ENCODE data around the gene LDLRAD4. TPM values are rescaled to one million over a fixed set of nuclear protein-coding genes. Genes with fewer than 3 reads are reported as not detected.

LDLRAD4 gene
- total RNA-seq, 2 experiments from 2014 or later, result 34.3 to 35.7 TPM

- ATAC-seq (no peak), DNase-seq (no peak)
- Mint-ChIP-seq H3K36me3 (ENCODE audit: low read depth) (peaks cover 2% of the 10 kb centered on the region), H3K27me3 (ENCODE audit: low read depth) (no peaks in the 10 kb centered on the region), H3K9me3 (ENCODE audit: insufficient read depth) (no peaks in the 10 kb centered on the region), H3K4me3 (no peak overlapping the region), H3K4me1 (ENCODE audit: low read depth) (peaks cover 60% of the 10 kb centered on the region), H3K27ac (no peak overlapping the region)
- POLR2A ChIA-PET, result no interaction called here
- CTCF ChIA-PET, result interaction anchor here (0.6 to 4.7 kb wide), 3 partner anchors 19 to 224 kb away, joined by 3 to 19 read pairs (median 3); no protein-coding TSS in a partner anchor
Observed at GRCh38 chr18:13440277-13441248, 222.0 kb downstream of the LDLRAD4 start.

DNA sequence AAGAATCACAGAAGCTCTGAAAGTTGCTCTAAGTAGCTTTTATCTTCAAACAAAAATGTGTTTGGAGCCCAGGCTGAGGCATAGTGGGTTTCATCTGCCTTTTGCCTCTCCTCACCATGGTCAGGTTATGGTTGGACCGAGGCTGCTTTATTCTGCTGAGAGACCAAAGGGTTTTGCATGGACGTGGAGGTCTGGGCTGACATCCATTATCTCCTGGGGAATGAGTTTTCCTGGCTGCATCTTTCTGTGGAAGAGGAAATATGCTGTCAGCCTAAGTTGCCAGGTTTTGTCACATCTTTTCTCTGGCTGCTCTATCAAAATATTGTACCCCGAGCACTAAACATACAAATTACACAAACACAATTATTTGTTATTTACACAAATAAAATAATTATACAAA lies 223.2 kb downstream of the LDLRAD4 start:
- ChIA-PET POLR2A (no interaction called here), CTCF (interaction anchor here (4.7 kb wide), 1 partner anchor 225 kb away, joined by 19 read pairs; no protein-coding TSS in a partner anchor)
- Mint-ChIP-seq H3K9me3 (ENCODE audit: insufficient read depth) (no peaks in the 10 kb centered on the region), H3K4me1 (ENCODE audit: low read depth) (peaks cover 49% of the 10 kb centered on the region), H3K4me3 (no peak overlapping the region), H3K27ac (no peak overlapping the region), H3K27me3 (ENCODE audit: low read depth) (no peaks in the 10 kb centered on the region), H3K36me3 (ENCODE audit: low read depth) (peaks cover 2% of the 10 kb centered on the region)
- DNase-seq, result no peak
- no peak for ATAC-seq

GRCh38 chr18:13442451-13442850 lies 223.9 kb downstream of the LDLRAD4 start:
- Mint-ChIP-seq H3K27ac (no peak overlapping the region), H3K27me3 (ENCODE audit: low read depth) (no peaks in the 10 kb centered on the region), H3K9me3 (ENCODE audit: insufficient read depth) (no peaks in the 10 kb centered on the region), H3K4me3 (no peak overlapping the region), H3K36me3 (ENCODE audit: low read depth) (peaks cover 2% of the 10 kb centered on the region), H3K4me1 (ENCODE audit: low read depth) (peaks cover 42% of the 10 kb centered on the region)
- ATAC-seq (no peak), DNase-seq (no peak)
- ChIA-PET CTCF (no interaction called here), POLR2A (interaction anchor here (0.9 kb wide), 1 partner anchor 20 kb away, joined by 3 read pairs; no protein-coding TSS in a partner anchor)

GRCh38 chr18:13443552-13443951 lies 225.0 kb downstream of the LDLRAD4 start:
- H3K4me3 Mint-ChIP-seq, result no peak overlapping the region
- H3K27me3 Mint-ChIP-seq (ENCODE audit: low read depth), result no peaks in the 10 kb centered on the region
- ChIA-PET POLR2A (interaction anchor here (0.9 kb wide), 1 partner anchor 21 kb away, joined by 3 read pairs; no protein-coding TSS in a partner anchor), CTCF (no interaction called here)
- DNase-seq (no peak), ATAC-seq (no peak)
- no peaks in the 10 kb centered on the region for H3K9me3 Mint-ChIP-seq (ENCODE audit: insufficient read depth)
- peaks cover 2% of the 10 kb centered on the region for H3K36me3 Mint-ChIP-seq (ENCODE audit: low read depth)
- H3K27ac Mint-ChIP-seq, result no peak overlapping the region
- H3K4me1 Mint-ChIP-seq (ENCODE audit: low read depth), result peaks cover 31% of the 10 kb centered on the region

- H3K9me3 Mint-ChIP-seq (ENCODE audit: insufficient read depth), result no peaks in the 10 kb centered on the region
- ATAC-seq, result no peak
- ChIA-PET POLR2A (no interaction called here), CTCF (no interaction called here)
- H3K4me3 Mint-ChIP-seq, result no peak overlapping the region
- no peak for DNase-seq
- H3K27me3 Mint-ChIP-seq (ENCODE audit: low read depth), result no peaks in the 10 kb centered on the region
- peaks cover 2% of the 10 kb centered on the region for H3K36me3 Mint-ChIP-seq (ENCODE audit: low read depth)
- H3K4me1 Mint-ChIP-seq (ENCODE audit: low read depth), result peaks cover 21% of the 10 kb centered on the region
- no peak overlapping the region for H3K27ac Mint-ChIP-seq
Observed at GRCh38 chr18:13444430-13445240, 226.1 kb downstream of the LDLRAD4 start.

- no peak for DNase-seq
- CTCF ChIA-PET, result no interaction called here
- Mint-ChIP-seq H3K27ac (no peak overlapping the region), H3K36me3 (ENCODE audit: low read depth) (peaks cover 2% of the 10 kb centered on the region), H3K4me3 (no peak overlapping the region), H3K4me1 (ENCODE audit: low read depth) (peaks cover 16% of the 10 kb centered on the region), H3K27me3 (ENCODE audit: low read depth) (no peaks in the 10 kb centered on the region), H3K9me3 (ENCODE audit: insufficient read depth) (no peaks in the 10 kb centered on the region)
- ATAC-seq, result no peak
- POLR2A ChIA-PET, result no interaction called here
Observed at GRCh38 chr18:13445241-13445897, 226.8 kb downstream of the LDLRAD4 start.

DNA sequence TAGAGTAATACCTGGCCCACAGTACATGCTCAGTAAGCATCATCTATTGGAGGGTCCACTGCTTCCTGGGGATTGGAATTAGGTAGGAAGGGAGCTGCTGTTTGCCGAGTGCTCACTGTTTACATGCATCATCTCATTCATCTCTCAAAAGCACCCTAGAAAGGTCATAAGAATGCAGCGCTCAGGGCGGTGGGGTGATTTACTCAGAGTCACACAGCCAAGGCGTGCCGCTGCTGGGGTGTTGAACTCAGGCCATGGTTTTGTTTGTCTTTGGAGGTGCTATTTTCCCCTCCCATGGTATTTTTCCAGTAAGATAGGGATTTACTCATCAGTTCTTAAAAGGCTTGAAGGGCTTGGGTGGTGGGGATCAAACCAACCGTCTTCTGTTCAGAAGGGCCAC lies 227.5 kb downstream of the LDLRAD4 start:
- ATAC-seq (no peak), DNase-seq (no peak)
- Mint-ChIP-seq H3K4me3 (no peak overlapping the region), H3K9me3 (ENCODE audit: insufficient read depth) (no peaks in the 10 kb centered on the region), H3K27me3 (ENCODE audit: low read depth) (no peaks in the 10 kb centered on the region), H3K4me1 (ENCODE audit: low read depth) (peaks cover 23% of the 10 kb centered on the region), H3K27ac (no peak overlapping the region), H3K36me3 (ENCODE audit: low read depth) (peaks cover 2% of the 10 kb centered on the region)
- ChIA-PET POLR2A (no interaction called here), CTCF (interaction anchor here (1.0 kb wide), 1 partner anchor 12 kb away, joined by 3 read pairs; no protein-coding TSS in a partner anchor)

DNA sequence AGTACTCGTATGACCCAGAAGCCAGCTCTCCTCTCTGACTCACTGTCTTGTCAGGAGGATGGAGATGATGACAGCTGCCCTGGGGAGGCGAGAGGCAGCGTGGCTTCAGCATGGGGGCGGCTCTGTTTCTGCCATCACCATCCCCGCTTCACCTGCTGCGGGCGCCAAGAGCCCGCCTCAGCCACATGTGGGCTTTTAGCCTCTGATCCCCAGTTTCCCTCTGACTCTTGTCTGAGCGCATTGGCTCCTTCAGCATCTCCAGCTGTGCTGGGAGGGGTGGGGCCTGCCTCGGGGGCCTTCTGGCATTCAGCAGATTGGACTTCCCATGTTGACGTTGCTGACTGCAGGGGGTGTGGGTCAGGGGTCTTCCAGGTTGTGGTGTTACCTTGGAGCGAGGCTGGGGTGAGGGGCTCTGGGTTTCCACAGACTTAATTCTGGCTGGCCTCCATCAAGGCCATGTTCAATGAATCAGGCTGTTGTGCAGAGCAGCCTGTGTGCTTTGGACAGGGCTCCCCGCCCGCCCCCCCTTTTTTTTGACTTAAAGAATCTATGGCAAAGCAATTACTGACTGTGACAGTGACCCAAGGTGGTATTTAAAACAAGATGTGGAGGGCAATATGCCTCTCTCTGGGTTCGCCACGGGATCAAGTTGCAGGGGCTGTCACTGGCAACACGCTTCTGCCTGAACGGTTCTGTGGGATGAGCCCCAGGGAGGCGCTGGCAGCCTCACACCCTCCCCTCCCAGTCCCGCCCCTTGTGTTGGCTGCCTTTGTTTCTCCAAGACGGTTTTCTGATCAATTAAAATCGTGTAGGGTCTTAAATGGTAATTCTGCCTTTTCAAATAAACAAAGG lies 228.3 kb downstream of the LDLRAD4 start:
- ATAC-seq, result peak; percentile 29
- Mint-ChIP-seq H3K9me3 (ENCODE audit: insufficient read depth) (no peaks in the 10 kb centered on the region), H3K4me3 (no peak overlapping the region), H3K27ac (no peak overlapping the region), H3K36me3 (ENCODE audit: low read depth) (peaks cover 2% of the 10 kb centered on the region), H3K27me3 (ENCODE audit: low read depth) (no peaks in the 10 kb centered on the region), H3K4me1 (ENCODE audit: low read depth) (peaks cover 31% of the 10 kb centered on the region)
- ChIA-PET CTCF (interaction anchor here (1.0 kb wide), 1 partner anchor 12 kb away, joined by 3 read pairs; no protein-coding TSS in a partner anchor), POLR2A (no interaction called here)
- peak; percentile 29 for DNase-seq

DNA sequence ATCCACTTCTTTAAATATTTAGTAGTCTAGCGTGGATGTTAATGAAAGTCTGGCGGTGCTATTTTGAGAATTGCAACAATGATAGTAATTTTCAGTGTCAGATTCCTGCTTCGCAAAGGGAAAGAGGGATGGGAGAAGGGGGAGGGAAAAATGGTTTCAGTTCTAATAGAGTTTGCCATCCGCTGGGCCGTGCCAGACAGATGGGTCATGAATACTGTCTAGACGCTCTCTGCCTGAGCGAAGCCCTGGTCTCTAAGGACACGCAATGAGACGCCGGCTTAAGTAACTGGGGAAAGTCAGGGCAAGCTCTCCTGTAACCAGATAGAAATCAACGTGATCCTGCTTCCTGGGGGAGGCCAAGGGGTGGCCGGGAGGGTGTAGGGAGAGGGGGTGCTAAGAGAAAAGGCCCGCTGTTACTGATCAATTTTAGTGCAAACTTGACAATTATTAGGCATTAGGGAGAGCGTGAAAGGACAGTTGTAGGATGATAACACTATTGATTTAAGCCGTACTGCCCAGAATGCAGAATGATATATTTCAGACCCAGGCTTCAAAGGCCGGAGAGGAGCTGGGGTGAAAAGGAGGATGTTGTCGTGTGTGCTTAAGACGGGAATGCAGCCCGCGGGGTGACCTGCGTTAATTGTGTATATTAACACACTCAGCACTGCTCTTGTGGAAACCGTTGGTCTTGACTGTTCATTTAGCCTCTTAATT lies 229.2 kb downstream of the LDLRAD4 start:
- H3K9me3 Mint-ChIP-seq (ENCODE audit: insufficient read depth), result no peaks in the 10 kb centered on the region
- no peak for DNase-seq
- H3K27ac Mint-ChIP-seq, result no peak overlapping the region
- H3K4me3 Mint-ChIP-seq, result no peak overlapping the region
- H3K27me3 Mint-ChIP-seq (ENCODE audit: low read depth), result no peaks in the 10 kb centered on the region
- POLR2A ChIA-PET, result no interaction called here
- H3K36me3 Mint-ChIP-seq (ENCODE audit: low read depth), result no peaks in the 10 kb centered on the region
- peaks cover 33% of the 10 kb centered on the region for H3K4me1 Mint-ChIP-seq (ENCODE audit: low read depth)
- no peak for ATAC-seq
- CTCF ChIA-PET, result interaction anchor here (1.4 kb wide), 1 partner anchor 9 kb away, joined by 5 read pairs; no protein-coding TSS in a partner anchor

DNA sequence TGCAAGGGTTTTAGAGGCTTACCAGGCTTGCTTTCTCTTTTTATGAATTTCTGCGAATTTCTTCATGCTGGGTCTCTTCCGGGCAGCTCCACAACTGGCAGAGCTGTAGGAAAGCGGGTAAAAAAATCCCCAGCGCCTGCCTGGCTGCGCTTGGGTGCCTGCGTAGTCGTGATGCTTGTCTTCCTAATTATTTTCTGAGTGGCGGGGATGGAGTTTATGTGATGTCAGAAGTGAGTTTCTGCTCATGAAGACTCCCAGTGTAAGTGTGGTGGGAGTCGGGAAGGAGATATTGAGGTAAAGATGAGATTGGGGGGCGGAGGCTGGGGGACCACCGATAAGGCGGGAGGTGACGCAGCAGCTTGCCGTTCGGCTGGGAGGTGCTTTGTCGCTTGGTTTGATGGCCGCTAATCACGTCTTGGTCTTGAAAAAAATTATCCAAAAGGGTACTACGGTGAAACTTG lies 229.8 kb downstream of the LDLRAD4 start:
- no peak for ATAC-seq
- Mint-ChIP-seq H3K9me3 (ENCODE audit: insufficient read depth) (no peaks in the 10 kb centered on the region), H3K4me3 (no peak overlapping the region), H3K4me1 (ENCODE audit: low read depth) (peaks cover 29% of the 10 kb centered on the region), H3K27ac (no peak overlapping the region), H3K36me3 (ENCODE audit: low read depth) (no peaks in the 10 kb centered on the region), H3K27me3 (ENCODE audit: low read depth) (no peaks in the 10 kb centered on the region)
- CTCF ChIA-PET, result interaction anchor here (1.4 kb wide), 1 partner anchor 10 kb away, joined by 5 read pairs; no protein-coding TSS in a partner anchor
- no peak for DNase-seq
- POLR2A ChIA-PET, result no interaction called here

Data from activated CD8-positive, alpha-beta T cell treated with anti-CD3 and anti-CD28 coated beads, Interleukin-2, amount 10 ng/mL, durations not matched to agents 7 days and 5 days (primary cell).